GM12892 (cell line): ENCODE measurements around the gene ZNF462.

ENCODE experiments used
- POLR2A ChIP-seq: IDR thresholded peaks from 2 replicates; pipeline ENCODE4 v1.6.1; 2011; ENCODE audit warnings: low read depth, low read length, control low read depth
- POLR2AphosphoS5 ChIP-seq: IDR thresholded peaks from 2 replicates; pipeline ENCODE4 v1.6.1; 2011; ENCODE audit warnings: low read depth, low read length, control low read depth
- TAF1 ChIP-seq: IDR thresholded peaks from 2 replicates; pipeline ENCODE4 v1.6.1; 2011; ENCODE audit warnings: low read depth, mild to moderate bottlenecking, control low read depth, low read length, borderline replicate concordance

GRCh38 chr9:106918825-106919509 lies 56.0 kb downstream of the ZNF462 start:
- no peak for TF ChIP-seq POLR2AphosphoS5
- TF ChIP-seq POLR2A, result no peak
- no peak for TF ChIP-seq TAF1
